GM21619 (cell line): Measurements from ENCODE around the gene MRPL49.
"Not testable (repeated sequence)": the region's sequence is repeated elsewhere in the genome, so short reads cannot be mapped to it uniquely, and the experiment has no call there.

ENCODE experiments used
- ATAC-seq: cut with Tn5 transposase; IDR thresholded peaks from one replicate; pipeline ENCODE4 v1.9.1; 2021; ENCODE audit not compliant: unreplicated experiment

MRPL49 gene

GRCh38 chr11:65117206-65118096, 4.7 kb upstream of the MRPL49 start, which contains the start of gene ZNHIT2:
Gene ZNHIT2, minus strand, starts transcription at chr11:65117701. Its CDS starts 48 bp downstream, at chr11:65117653.
- peak; percentile 49 for ATAC-seq

- ATAC-seq: no peak
These were observed 3.9 kb upstream of the MRPL49 start for GRCh38 chr11:65118097-65118837.

- not testable (repeated sequence) for ATAC-seq
These were observed 3.0 kb upstream of the MRPL49 start for GRCh38 chr11:65118891-65119669.

- ATAC-seq: no peak
These were observed 2.5 kb upstream of the MRPL49 start for GRCh38 chr11:65119670-65119995.

GRCh38 chr11:65120831-65121230, 1.3 kb upstream of the MRPL49 start:
- no peak for ATAC-seq

GRCh38 chr11:65121447-65121864, 665 bp upstream of the MRPL49 start:
- ATAC-seq: no peak

GRCh38 chr11:65124480-65125196, 2.5 kb downstream of the MRPL49 start:
- no peak for ATAC-seq

GRCh38 chr11:65125197-65126056, 3.3 kb downstream of the MRPL49 start:
- no peak for ATAC-seq

- no peak for ATAC-seq
These were observed 4.6 kb downstream of the MRPL49 start for GRCh38 chr11:65126624-65127274.

- ATAC-seq: no peak
These were observed 5.5 kb downstream of the MRPL49 start for GRCh38 chr11:65127473-65128181.

GRCh38 chr11:65128182-65129145, 6.3 kb downstream of the MRPL49 start:
- no peak for ATAC-seq

- no peak for ATAC-seq
These were observed 7.7 kb downstream of the MRPL49 start for GRCh38 chr11:65129649-65130441.

- ATAC-seq: no peak
These were observed 8.7 kb downstream of the MRPL49 start for GRCh38 chr11:65130631-65131416.

GRCh38 chr11:65131417-65131776, 9.3 kb downstream of the MRPL49 start:
- ATAC-seq: no peak

GRCh38 chr11:65131895-65132237, 9.7 kb downstream of the MRPL49 start:
- no peak for ATAC-seq
